HEK293 (cell line): Measurements from ENCODE around the gene LMBR1.
A peak's percentile ranks its signal among the peaks of the same experiment; 100 is the strongest.

Experiments
- CTCF ChIA-PET: fragments of 350-600 bp; formaldehyde crosslinking; extraction: SDS; loops from one replicate; lab custom pipeline; 2021; ENCODE audit warnings: antibody characterized with exemption; lab: Yijun Ruan, JAX
- POLR2A ChIA-PET: fragments of 300-600 bp; formaldehyde crosslinking; extraction: SDS; loops from one replicate; lab custom pipeline; 2020; ENCODE audit warnings: antibody characterized with exemption, inconsistent platforms; lab: Yijun Ruan, JAX
- H3K27ac ChIP-seq: fragments of 200-500 bp; sonication (Bioruptor generic); 2 replicates; pipeline ENCODE4 v1.5.1; 2014; ENCODE audit warnings: low read depth, low read length, control low read depth, inconsistent platforms; ENCODE audit errors: extremely low read depth
- H3K36me3 ChIP-seq, 2 experiments: fragments of 200-500 bp in 1 of 2; sonication (Bioruptor generic) in 1 of 2; 1 replicate in 1 of 2; 2 replicates in 1 of 2; pipeline ENCODE4 v1.5.1; 2014 to 2017; ENCODE audit warnings: inconsistent platforms in 2 of 2, low read length in 2 of 2; ENCODE audit not compliant: control insufficient read depth in 2 of 2, insufficient read depth in 1 of 2
- H3K4me1 ChIP-seq: fragments of 200-500 bp; sonication (Bioruptor generic); 2 replicates; pipeline ENCODE4 v1.5.1; 2014; ENCODE audit warnings: mild to moderate bottlenecking, low read length, inconsistent platforms; ENCODE audit not compliant: control insufficient read depth, insufficient read depth
- H3K4me3 ChIP-seq: 2 replicates; pipeline ENCODE4 v1.5.1; 2011; ENCODE audit warnings: low read depth, mild to moderate bottlenecking, control low read depth, low read length, moderate library complexity
- H3K9me3 ChIP-seq: fragments of 200-500 bp; sonication (Bioruptor generic); 2 replicates; pipeline ENCODE4 v1.5.1; 2014; ENCODE audit warnings: low read depth, low read length, inconsistent platforms; ENCODE audit not compliant: control insufficient read depth, insufficient read depth
- GLI4 ChIP-seq: fragments of 450-650 bp; formaldehyde crosslinking; IDR thresholded peaks from 2 replicates; pipeline ENCODE4 v1.5.1; 2016; ENCODE audit warnings: missing biosample characterization, missing genetic modification characterization
- INSM2 ChIP-seq: fragments of 450-650 bp; formaldehyde crosslinking; IDR thresholded peaks from 2 replicates; pipeline ENCODE4 v1.5.1; 2016; ENCODE audit warnings: missing biosample characterization, missing genetic modification characterization
- KLF16 ChIP-seq: fragments of 450-650 bp; formaldehyde crosslinking; IDR thresholded peaks from 2 replicates; pipeline ENCODE4 v1.5.1; 2017; ENCODE audit warnings: missing biosample characterization, missing genetic modification characterization
- OVOL3 ChIP-seq: fragments of 450-650 bp; formaldehyde crosslinking; IDR thresholded peaks from 2 replicates; pipeline ENCODE4 v1.5.1; 2016; ENCODE audit warnings: missing biosample characterization, missing genetic modification characterization
- PRDM10 ChIP-seq: fragments of 450-650 bp; formaldehyde crosslinking; IDR thresholded peaks from 2 replicates; pipeline ENCODE4 v1.5.1; 2016; ENCODE audit warnings: missing biosample characterization, missing genetic modification characterization
- SETDB1 ChIP-seq: IDR thresholded peaks from one replicate; pipeline ENCODE4 v1.6.1; 2017; ENCODE audit warnings: mild to moderate bottlenecking, low read length, moderate library complexity, mixed read lengths; ENCODE audit not compliant: insufficient read length
- SP2 ChIP-seq: fragments of 450-650 bp; formaldehyde crosslinking; IDR thresholded peaks from 2 replicates; pipeline ENCODE4 v1.5.1; 2016; ENCODE audit warnings: missing biosample characterization, missing genetic modification characterization
- ZBTB1 ChIP-seq: fragments of 450-650 bp; formaldehyde crosslinking; IDR thresholded peaks from 2 replicates; pipeline ENCODE4 v1.5.1; 2016; ENCODE audit warnings: missing biosample characterization, missing genetic modification characterization
- ZBTB7A ChIP-seq: fragments of 450-650 bp; formaldehyde crosslinking; IDR thresholded peaks from 2 replicates; pipeline ENCODE4 v1.5.1; 2016; ENCODE audit warnings: low read depth, missing biosample characterization, missing genetic modification characterization
- ZIC2 ChIP-seq: fragments of 450-650 bp; formaldehyde crosslinking; IDR thresholded peaks from 2 replicates; pipeline ENCODE4 v1.5.1; 2016; ENCODE audit warnings: missing biosample characterization, missing genetic modification characterization
- ZNF132 ChIP-seq: fragments of 450-650 bp; formaldehyde crosslinking; IDR thresholded peaks from 2 replicates; pipeline ENCODE4 v1.5.1; 2017; ENCODE audit warnings: missing biosample characterization, missing genetic modification characterization, borderline replicate concordance
- ZNF175 ChIP-seq: fragments of 450-650 bp; formaldehyde crosslinking; IDR thresholded peaks from 2 replicates; pipeline ENCODE4 v1.5.1; 2016; ENCODE audit warnings: missing biosample characterization, missing genetic modification characterization
- ZNF324 ChIP-seq: fragments of 450-650 bp; formaldehyde crosslinking; IDR thresholded peaks from 2 replicates; pipeline ENCODE4 v1.5.1; 2016; ENCODE audit warnings: missing biosample characterization, missing genetic modification characterization
- ZNF335 ChIP-seq: fragments of 450-650 bp; formaldehyde crosslinking; conservative IDR thresholded peaks from 2 replicates; pipeline ENCODE4 v1.5.1; 2016; ENCODE audit warnings: missing biosample characterization, missing genetic modification characterization
- ZNF366 ChIP-seq: fragments of 450-650 bp; formaldehyde crosslinking; conservative IDR thresholded peaks from 2 replicates; pipeline ENCODE4 v1.5.1; 2016; ENCODE audit warnings: missing biosample characterization, missing genetic modification characterization
- ZNF510 ChIP-seq: fragments of 450-650 bp; formaldehyde crosslinking; IDR thresholded peaks from 2 replicates; pipeline ENCODE4 v1.5.1; 2018; ENCODE audit warnings: mild to moderate bottlenecking, missing genetic modification characterization, missing biosample characterization; ENCODE audit not compliant: insufficient replicate concordance
- ZNF514 ChIP-seq: fragments of 450-650 bp; formaldehyde crosslinking; IDR thresholded peaks from 2 replicates; pipeline ENCODE4 v1.5.1; 2016; ENCODE audit warnings: missing biosample characterization, missing genetic modification characterization
- ZNF518A ChIP-seq: fragments of 450-650 bp; formaldehyde crosslinking; conservative IDR thresholded peaks from 2 replicates; pipeline ENCODE4 v1.5.1; 2016; ENCODE audit warnings: low read depth, missing biosample characterization, missing genetic modification characterization
- ZNF549 ChIP-seq: fragments of 450-650 bp; IDR thresholded peaks from 2 replicates; pipeline ENCODE4 v1.5.1; 2018; ENCODE audit warnings: missing biosample characterization, missing genetic modification characterization, mild to moderate bottlenecking, inconsistent platforms, moderate library complexity
- ZNF560 ChIP-seq: fragments of 450-650 bp; formaldehyde crosslinking; IDR thresholded peaks from 2 replicates; pipeline ENCODE4 v1.5.1; 2017; ENCODE audit warnings: missing biosample characterization, missing genetic modification characterization, borderline replicate concordance
- ZNF600 ChIP-seq: fragments of 450-650 bp; formaldehyde crosslinking; IDR thresholded peaks from 2 replicates; pipeline ENCODE4 v1.5.1; 2016; ENCODE audit warnings: missing biosample characterization, missing genetic modification characterization
- ZNF623 ChIP-seq: fragments of 450-650 bp; formaldehyde crosslinking; IDR thresholded peaks from 2 replicates; pipeline ENCODE4 v1.5.1; 2016; ENCODE audit warnings: missing biosample characterization, missing genetic modification characterization
- ZNF629 ChIP-seq: fragments of 450-650 bp; formaldehyde crosslinking; IDR thresholded peaks from 2 replicates; pipeline ENCODE4 v1.5.1; 2017; ENCODE audit warnings: missing biosample characterization, missing genetic modification characterization
- ZNF777 ChIP-seq: fragments of 450-650 bp; formaldehyde crosslinking; IDR thresholded peaks from 2 replicates; pipeline ENCODE4 v1.5.1; 2017; ENCODE audit warnings: missing biosample characterization, missing genetic modification characterization, borderline replicate concordance
- ZNF792 ChIP-seq: fragments of 450-650 bp; formaldehyde crosslinking; IDR thresholded peaks from 2 replicates; pipeline ENCODE4 v1.5.1; 2016; ENCODE audit warnings: missing biosample characterization, missing genetic modification characterization
- ZNF830 ChIP-seq: fragments of 450-650 bp; IDR thresholded peaks from 2 replicates; pipeline ENCODE4 v1.5.0; 2018; ENCODE audit warnings: missing biosample characterization, missing genetic modification characterization, low read depth, mild to moderate bottlenecking, moderate library complexity

The LMBR1 gene

GRCh38 chr7:156906200-156906649 lies 13.2 kb upstream of the LMBR1 start (continued):
- TF ChIP-seq INSM2: no peak
- TF ChIP-seq ZNF514 (tag by site-specific recombination): no peak
- no peak for TF ChIP-seq ZNF518A (tag by site-specific recombination)
- TF ChIP-seq SETDB1: no peak
- no peak for TF ChIP-seq ZNF549
- TF ChIP-seq ZNF132: no peak
- TF ChIP-seq ZNF792 (tag by site-specific recombination): no peak
- TF ChIP-seq OVOL3 (tag by site-specific recombination): no peak
- TF ChIP-seq SP2 (tag by site-specific recombination): no peak
- TF ChIP-seq ZIC2 (tag by site-specific recombination): no peak
- TF ChIP-seq ZNF600 (tag by site-specific recombination): no peak

GRCh38 chr7:156903232-156903909 lies 10.4 kb upstream of the LMBR1 start:
- H3K27ac ChIP-seq: no peak overlapping the region
- CTCF ChIA-PET: interaction anchor here (1.9 kb wide), 1 partner anchor 10 kb away, joined by 5 read pairs; the partner anchor contains the start of gene LMBR1
- TF ChIP-seq ZNF510 (tag by site-specific recombination) (no peak), ZNF560 (no peak), GLI4 (tag by site-specific recombination) (no peak), ZNF335 (peak; percentile 9; the same call in 1 of the 2 replicates), ZNF629 (peak; percentile 49; the same call in 1 of the 2 replicates), ZNF324 (no peak), ZNF175 (tag by site-specific recombination) (no peak), ZBTB7A (tag by site-specific recombination) (no peak), KLF16 (tag by site-specific recombination) (no peak), ZNF830 (tag by site-specific recombination) (no peak), ZNF623 (tag by site-specific recombination) (no peak), ZBTB1 (tag by site-specific recombination) (no peak), PRDM10 (peak; percentile 79), ZNF777 (tag by site-specific recombination) (0 out of 2 replicates have a peak, but pooled peaks have one; percentile 21), ZNF366 (tag by site-specific recombination) (peak; percentile 49; the same call in 1 of the 2 replicates)

More at GRCh38 chr7:156903232-156903909, 10.4 kb upstream of the LMBR1 start:
- POLR2A ChIA-PET: interaction anchor here (1.5 kb wide), 1 partner anchor 10 kb away, joined by 5 read pairs; no protein-coding TSS in a partner anchor
- Histone ChIP-seq H3K36me3 (no peaks in the 10 kb centered on the region), H3K4me3 (no peak overlapping the region), H3K4me1 (peaks cover 2% of the 10 kb centered on the region; the same call in 1 of the 2 replicates), H3K9me3 (no peaks in the 10 kb centered on the region)
